KOPT-K1 (cell line): ENCODE data around the gene GRAMD1A.
A peak's percentile ranks its signal among the peaks of the same experiment; 100 is the strongest.
"Not testable (repeated sequence)": the region's sequence is repeated elsewhere in the genome, so short reads cannot be mapped to it uniquely, and the experiment has no call there.

Experiments used
- H3K27ac ChIP-seq: fragments of 200-600 bp; sonication (generic); 2 replicates; pipeline ENCODE4 v1.5.1; 2016; ENCODE audit warnings: antibody characterized with exemption, mild to moderate bottlenecking, low read depth, low read length; ENCODE audit not compliant: poor library complexity, severe bottlenecking
- H3K36me3 ChIP-seq: fragments of 200-600 bp; sonication (generic); 2 replicates; pipeline ENCODE4 v1.5.1; 2017; ENCODE audit warnings: antibody characterized with exemption, mild to moderate bottlenecking, low read length, moderate library complexity; ENCODE audit not compliant: insufficient read depth
- H3K9me3 ChIP-seq: fragments of 200-600 bp; sonication (generic); 2 replicates; pipeline ENCODE4 v1.5.1; 2017; ENCODE audit warnings: antibody characterized with exemption, low read length, mild to moderate bottlenecking; ENCODE audit not compliant: insufficient read depth, poor library complexity, severe bottlenecking

Gene GRAMD1A

DNA sequence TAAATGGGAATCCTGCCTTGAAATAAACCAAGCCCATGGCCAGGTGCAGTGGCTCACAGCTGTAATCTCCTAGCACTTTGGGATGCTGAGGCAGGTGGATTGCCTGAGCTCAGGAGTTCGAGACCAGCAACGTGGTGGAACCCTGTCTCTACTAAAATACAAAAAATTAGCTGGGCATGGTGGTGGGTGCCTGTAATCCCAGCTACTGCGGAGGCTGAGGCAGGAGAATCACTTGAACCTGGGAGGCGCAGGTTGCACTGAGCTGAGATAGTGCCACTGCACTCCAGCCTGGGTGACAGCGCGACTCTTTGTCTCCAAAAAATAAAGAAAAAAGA, 5.9 kb downstream of the GRAMD1A start:
- not testable (repeated sequence) for H3K27ac ChIP-seq, H3K9me3 ChIP-seq
- peaks cover 88% of the 10 kb centered on the region for H3K36me3 ChIP-seq

DNA sequence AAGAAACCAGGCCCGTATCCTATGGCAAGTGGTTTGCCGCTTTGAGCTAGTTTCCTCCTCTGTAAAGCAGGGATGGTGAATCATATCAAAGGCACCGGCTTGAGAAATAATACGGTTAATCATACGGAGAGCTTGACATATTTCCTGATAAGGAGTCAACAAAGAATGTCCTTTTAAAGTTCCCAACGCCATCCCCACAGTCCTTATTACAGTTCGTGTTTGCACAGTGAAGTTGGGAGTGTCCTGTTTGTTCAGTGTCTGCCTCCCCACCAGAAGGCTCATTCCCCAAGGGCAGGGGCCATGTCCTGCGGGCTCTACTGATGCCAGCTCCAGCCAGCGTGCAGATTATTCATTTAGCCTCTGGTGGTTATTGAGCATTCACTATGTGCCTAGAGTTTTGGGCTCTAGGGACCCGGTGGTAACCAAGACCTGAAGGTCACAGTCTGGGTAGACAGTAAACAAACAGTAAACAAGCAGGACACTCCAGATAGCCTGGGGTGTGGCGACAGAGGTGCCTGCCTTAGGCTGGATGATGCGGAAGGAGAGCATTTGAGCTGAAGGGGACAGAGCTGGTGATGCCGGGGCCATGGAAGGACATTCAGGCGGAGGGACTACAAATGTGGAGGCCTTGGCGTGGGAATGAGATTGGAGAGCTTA, 6.3 kb downstream of the GRAMD1A start:
- H3K27ac ChIP-seq: no peak overlapping the region
- H3K36me3 ChIP-seq: peaks cover 93% of the 10 kb centered on the region
- no peaks in the 10 kb centered on the region for H3K9me3 ChIP-seq

DNA sequence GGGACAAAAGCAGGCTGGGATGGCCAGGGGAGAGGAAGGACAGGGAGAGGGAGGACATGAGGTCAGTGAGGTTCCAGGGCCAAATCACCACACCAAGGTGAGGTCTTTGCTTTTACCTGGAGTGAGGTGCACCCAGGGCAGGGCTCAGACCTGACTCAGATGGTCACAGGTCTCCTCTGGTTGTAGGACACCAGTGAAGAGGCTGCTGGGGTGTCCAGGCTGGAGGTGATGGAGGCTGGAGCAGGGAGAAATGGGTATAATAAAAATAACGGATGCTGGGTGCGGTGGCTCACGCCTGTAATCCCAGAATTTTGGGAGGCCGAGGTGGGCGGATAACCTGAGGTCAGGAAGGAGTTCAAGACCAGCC, 6.9 kb downstream of the GRAMD1A start:
- Histone ChIP-seq H3K36me3 (peaks cover 95% of the 10 kb centered on the region), H3K27ac (no peak overlapping the region), H3K9me3 (no peaks in the 10 kb centered on the region)

DNA sequence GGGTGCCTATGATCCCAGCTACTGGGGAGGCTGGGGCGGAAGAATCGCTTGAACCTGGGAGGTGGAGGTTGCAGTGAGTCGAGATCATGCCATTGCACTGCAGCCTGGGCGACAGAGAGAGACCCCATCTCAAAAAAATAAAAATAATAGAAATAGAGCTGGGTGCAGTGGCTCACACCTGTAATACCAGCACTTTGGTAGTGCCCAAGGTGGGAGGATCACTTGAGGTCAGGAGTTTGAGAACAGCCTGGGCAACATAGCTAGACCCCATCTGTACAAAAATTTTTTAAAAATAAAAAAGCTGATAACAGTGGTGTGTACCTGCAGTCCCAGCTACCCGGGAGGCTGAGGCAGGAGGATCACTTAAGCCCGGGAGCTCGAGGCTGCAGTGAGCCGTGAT, 7.3 kb downstream of the GRAMD1A start:
- H3K27ac ChIP-seq, H3K9me3 ChIP-seq: not testable (repeated sequence)
- H3K36me3 ChIP-seq: peaks cover 95% of the 10 kb centered on the region

DNA sequence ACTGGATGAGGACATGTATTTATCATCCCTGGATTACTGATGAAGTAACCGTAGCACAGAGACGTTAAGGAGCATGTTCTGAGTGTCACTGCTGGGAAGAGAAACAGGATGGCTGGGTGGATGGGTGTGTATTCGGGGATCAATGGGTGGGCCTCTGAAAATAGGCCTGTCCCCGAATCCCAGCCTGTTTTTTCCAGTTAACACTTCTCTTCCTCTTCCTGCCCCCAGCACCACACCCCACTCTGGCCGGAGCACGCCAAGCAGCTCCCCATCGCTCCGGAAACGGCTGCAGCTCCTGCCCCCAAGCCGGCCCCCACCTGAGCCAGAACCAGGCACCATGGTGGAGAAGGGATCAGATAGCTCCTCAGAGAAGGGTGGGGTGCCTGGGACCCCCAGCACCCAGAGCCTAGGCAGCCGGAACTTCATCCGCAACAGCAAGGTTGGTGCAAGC, 8.8 kb downstream of the GRAMD1A start:
- peaks cover 94% of the 10 kb centered on the region for H3K36me3 ChIP-seq

DNA sequence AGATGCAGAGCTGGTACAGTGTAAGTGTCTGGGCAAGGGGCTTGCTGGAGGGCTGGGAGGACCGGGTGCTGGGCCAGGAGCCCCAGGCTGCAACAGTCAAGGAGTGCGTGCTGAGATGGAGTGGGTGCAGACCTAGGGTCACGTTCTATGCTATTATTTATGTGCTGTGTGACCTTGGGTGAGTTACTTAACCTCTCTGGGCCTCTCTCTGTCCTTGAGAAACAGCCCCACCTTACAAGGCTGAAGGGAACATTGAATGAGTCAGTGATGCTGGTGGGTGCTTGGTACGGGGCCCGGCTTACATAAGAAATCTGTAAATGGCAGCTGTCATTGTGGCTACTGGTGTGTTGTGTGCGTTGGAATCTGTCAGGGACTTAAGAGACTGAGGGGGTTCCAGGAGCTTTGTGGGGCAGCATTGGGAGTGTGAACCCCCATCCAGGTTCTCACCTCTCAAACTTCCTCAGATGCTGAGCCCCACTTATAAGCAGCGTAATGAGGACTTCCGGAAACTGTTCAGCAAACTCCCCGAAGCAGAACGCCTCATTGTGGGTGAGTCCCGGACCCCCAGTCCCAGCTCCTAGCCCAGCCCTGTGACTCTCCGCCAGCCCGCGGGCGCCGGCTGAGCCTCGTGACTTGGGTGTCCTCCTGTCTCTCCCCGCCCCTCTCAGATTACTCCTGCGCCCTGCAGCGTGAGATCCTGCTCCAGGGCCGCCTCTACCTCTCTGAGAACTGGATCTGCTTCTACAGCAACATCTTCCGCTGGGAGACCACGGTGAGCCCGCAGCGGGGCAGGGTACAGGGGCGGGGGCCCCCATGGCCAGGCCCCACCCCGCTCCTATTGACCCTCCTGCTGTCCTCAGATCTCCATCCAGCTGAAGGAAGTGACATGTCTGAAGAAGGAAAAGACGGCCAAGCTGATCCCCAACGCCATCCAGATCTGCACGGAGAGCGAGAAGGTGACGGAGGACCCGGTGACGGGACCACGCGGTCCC, 9.6 kb downstream of the GRAMD1A start:
- no peak overlapping the region for H3K27ac ChIP-seq
- no peaks in the 10 kb centered on the region for H3K9me3 ChIP-seq
- H3K36me3 ChIP-seq: peaks cover 94% of the 10 kb centered on the region

More for the DNA sequence above, 8.8 kb downstream of the GRAMD1A start:
- Histone ChIP-seq H3K27ac (no peak overlapping the region), H3K9me3 (no peaks in the 10 kb centered on the region)

DNA sequence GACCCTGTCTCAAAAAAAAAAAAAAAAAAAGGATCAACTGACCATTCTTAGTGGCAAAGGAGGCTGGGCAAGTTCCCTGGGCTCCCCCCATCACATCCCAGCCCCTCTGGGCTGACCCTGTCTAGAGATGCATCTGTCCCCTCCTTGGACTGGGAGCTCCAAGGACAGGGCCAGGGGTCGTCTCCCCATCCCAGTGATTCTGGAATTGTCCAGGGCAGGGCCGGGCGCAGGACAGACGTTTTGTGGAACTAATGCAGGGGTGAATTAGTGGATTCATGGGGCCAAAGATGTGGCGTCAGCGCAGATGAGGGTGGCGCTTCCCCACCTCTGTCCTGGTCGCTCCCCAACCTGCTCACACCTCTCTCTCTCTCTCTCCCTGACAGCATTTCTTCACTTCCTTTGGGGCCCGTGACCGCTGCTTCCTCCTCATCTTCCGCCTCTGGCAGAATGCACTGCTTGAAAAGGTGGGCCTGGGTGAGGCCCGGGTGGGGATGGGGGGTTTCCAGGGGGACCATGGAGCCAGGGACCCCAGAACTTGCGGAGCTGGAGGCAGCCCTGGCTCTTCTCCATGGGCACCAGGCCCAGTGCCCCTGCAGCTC, 11.1 kb downstream of the GRAMD1A start:
- Histone ChIP-seq H3K9me3 (no peaks in the 10 kb centered on the region), H3K36me3 (peaks cover 94% of the 10 kb centered on the region), H3K27ac (no peak overlapping the region)

DNA sequence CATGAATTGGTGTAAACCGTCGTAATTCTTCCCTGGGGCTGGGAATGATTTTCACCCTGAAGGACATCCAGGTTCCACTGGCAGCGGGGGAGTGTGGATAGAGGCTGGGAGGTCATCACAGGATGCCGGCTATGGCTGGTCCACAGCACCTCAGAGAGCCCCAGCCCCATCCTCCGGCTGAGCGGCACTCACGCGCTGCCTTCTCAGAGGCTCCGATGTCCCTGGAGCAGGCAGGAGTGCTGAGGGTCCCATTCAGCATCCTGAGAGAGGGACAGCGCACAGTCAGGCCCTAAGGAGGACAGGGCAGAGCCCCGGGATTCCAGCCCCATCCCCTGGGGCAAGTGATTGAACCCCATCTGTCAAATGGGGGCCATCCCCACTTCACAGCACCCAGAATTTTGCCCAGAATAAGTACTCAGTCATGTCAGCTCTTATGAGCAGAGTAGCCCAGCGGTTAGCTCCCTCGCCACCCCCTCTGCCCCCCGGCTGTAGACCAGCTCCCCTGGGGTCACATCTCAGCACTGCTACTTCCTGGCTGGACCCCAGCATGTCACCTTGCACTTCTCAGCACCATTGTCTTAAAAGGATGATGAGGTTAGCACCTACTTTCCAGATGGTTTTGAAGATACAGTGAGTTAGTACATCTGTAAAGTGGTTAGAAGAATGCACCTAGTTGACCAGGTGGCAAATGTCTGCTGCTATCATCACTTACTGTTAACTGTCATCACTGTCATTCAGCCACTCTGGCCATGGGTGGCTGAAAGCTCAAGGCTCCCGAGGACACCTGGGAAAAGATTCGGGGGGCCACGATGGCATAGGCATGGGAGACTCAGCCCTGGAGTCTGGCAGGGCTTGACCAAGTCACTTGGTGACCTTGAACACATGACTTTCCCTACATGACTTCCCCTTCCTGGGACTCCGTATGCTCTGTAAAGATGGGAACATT, 11.9 kb downstream of the GRAMD1A start:
- Histone ChIP-seq H3K27ac (peak overlapping the region; percentile 16), H3K9me3 (no peaks in the 10 kb centered on the region), H3K36me3 (peaks cover 94% of the 10 kb centered on the region)

DNA sequence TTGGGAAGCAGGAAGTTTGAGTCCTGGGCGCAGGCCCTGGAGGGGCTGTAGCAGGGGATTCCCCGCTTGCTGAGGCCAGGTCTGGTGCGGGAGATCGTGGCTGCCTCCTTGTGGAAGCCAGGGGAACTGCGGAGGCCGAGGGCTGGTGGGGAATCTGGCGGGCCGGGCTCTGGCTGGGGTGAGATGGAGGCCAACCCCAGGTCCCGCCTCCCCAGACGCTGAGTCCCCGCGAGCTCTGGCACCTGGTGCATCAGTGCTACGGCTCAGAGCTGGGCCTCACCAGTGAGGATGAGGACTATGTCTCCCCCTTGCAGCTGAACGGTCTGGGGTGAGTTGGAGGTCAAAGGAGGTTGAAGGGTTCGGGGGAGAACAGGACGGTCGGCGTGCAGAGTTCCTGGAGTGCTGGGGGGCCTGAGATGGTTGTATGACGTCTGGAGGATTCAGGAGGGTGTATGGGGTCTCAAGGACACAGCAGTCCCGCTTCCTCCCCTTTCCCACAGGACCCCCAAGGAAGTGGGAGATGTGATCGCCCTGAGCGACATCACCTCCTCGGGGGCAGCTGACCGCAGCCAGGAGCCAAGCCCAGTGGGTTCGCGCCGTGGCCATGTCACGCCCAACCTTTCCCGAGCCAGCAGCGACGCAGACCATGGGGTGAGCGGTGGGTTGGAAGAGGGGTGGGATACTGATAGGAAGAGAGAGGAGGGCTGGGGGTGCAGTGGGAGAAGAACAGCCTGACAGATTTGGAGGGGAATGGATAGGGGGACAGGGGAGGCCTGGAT, 13.1 kb downstream of the GRAMD1A start:
- H3K27ac ChIP-seq: peak overlapping the region; percentile 19
- H3K9me3 ChIP-seq: no peaks in the 10 kb centered on the region
- H3K36me3 ChIP-seq: peaks cover 99% of the 10 kb centered on the region

DNA sequence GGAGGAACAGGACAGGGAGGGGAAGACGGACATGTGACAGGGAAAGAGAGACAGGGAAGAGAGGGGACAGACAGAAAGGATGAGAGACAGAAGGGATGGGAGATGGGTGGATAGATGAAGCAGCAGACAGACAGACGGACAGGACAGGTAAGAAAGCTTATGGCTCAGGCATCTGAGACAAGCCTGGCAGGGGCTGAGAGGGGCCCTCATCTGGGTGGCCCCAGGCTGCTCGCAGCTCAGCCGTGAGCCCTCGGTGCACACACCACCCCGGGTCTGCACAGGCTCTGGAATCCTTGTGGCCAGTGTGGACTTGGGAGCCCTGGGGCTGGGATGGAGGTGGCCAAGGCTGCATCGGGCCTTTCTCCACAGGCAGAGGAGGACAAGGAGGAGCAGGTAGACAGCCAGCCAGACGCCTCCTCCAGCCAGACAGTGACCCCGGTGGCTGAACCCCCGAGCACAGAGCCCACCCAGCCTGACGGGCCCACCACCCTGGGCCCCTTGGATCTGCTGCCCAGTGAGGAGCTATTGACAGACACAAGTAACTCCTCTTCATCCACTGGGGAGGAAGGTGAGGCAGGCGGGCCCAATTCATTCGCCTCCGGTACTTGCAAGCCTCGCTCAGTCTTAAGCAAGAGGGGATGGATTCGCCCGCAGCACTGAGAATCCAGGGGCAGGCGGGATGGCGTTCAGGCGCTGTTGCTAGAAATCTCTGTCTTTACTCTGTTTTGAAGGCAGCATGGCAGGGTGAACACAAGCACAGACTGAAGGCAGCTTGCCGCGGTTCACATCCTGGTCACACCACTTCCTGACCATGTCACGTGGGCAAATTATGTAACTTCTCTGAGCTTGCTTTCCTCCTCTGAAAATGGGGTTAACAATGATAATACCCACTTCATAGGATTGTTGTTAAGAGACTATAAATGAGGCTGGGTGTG, 14.0 kb downstream of the GRAMD1A start:
- peaks cover 99% of the 10 kb centered on the region for H3K36me3 ChIP-seq
- H3K27ac ChIP-seq: peak overlapping the region; percentile 19
- no peaks in the 10 kb centered on the region for H3K9me3 ChIP-seq

DNA sequence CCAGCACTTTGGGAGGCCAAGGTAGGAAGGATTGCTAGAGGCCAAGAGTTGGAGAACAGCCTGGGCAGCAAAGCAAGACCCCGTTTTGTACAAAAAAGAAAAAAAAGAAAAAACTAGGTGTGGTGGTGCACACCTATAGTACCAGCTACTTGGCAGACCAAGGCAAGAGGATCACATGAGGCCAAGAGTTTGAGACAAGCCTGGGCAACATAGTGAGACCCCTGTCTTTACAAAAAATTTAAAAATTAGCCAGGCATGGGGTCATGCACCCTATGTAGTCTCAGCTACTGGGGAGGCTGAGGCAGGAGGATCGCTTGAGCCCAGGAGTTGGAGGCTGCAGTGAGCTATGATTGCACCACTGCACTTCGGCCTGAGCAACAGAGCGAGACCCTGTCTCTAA, 14.7 kb downstream of the GRAMD1A start:
- H3K36me3 ChIP-seq: peaks cover 99% of the 10 kb centered on the region
- not testable (repeated sequence) for H3K27ac ChIP-seq, H3K9me3 ChIP-seq

DNA sequence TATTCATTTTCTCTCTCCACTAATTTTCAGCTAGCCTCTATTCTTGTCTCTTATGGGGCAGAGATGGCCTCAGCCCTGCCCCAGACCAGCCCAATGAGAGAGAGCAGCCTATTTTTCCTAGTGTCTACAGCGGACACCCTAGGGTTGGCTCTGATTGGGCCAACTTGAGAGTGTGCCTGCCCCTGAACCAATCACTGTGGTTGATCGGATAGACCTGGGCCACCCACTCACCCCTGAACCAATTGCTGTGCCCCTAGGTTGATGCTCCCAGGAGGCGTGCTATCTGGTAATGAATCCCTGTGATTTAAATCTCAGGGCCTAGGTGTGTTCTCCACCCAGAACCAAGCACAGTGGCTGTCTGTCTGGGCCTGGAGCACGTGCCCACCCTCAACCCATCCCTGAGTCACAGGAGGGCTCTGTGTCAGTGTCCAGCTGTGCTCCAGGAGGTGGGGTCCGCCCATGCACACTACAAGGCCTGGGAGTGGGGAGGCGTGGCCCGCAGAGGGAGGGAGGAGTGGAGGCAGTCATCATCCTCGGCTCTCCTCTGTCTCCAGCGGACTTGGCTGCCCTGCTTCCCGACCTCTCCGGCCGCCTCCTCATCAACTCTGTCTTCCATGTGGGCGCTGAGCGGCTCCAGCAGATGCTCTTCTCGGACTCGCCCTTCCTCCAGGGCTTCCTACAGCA, 15.3 kb downstream of the GRAMD1A start:
- peaks cover 99% of the 10 kb centered on the region for H3K36me3 ChIP-seq
- H3K27ac ChIP-seq: no peak overlapping the region
- no peaks in the 10 kb centered on the region for H3K9me3 ChIP-seq

DNA sequence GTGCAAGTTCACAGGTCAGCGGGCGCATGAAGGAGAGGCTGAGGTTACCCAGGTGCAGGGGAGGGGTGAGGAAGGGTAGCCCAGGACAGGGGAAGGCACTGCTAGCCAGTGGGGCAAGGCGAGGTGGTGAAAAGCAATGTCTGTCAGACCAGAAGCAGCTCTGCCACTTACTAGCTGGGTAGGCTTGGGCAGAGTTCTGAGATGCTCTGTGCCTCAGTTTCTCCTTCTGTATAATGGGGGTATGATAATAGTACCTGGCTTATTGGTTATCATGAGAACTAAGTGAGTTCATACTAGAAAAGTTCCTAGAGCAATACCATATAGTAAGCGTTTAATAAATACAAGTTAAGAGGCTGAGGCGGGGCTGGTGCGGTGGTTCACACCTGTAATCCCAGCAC, 15.8 kb downstream of the GRAMD1A start:
- H3K9me3 ChIP-seq: no peaks in the 10 kb centered on the region
- no peak overlapping the region for H3K27ac ChIP-seq
- H3K36me3 ChIP-seq: peaks cover 99% of the 10 kb centered on the region
